Measurements from ENCODE around the gene SNUPN.

DNA sequence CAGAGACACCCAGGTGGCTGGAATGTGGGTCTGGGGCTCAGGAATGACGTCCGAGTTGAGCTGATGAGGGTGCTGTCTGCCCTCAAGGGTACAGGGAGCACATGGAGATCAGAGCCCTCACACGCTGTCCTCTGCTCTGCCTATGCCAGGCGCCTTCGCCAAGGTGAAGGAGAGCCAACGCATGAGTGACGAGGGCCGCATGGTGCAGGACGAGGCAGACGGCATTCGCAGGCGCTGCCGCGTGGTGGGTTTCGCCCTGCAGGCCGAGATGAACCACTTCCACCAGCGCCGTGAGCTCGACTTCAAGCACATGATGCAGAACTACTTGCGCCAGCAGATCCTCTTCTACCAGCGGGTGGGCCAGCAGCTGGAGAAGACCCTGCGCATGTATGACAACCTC, 31.3 kb upstream of the SNUPN start:
- TF ChIP-seq ZNF274 (IDR thresholded peaks at IDR 0.05; ENCODE audit: low read depth, low read length) (no peak), YY1 (IDR thresholded peaks at IDR 0.05; ENCODE audit: insufficient read depth, insufficient read length) (no peak), SUZ12 (IDR thresholded peaks at IDR 0.05; ENCODE audit: extremely low read depth, insufficient read depth, insufficient read length) (no peak)
